ENCODE results near the gene KIF26B.
"Not testable (repeated sequence)": the region's sequence is repeated elsewhere in the genome, so short reads cannot be mapped to it uniquely, and the experiment has no call there.

The KIF26B gene

DNA sequence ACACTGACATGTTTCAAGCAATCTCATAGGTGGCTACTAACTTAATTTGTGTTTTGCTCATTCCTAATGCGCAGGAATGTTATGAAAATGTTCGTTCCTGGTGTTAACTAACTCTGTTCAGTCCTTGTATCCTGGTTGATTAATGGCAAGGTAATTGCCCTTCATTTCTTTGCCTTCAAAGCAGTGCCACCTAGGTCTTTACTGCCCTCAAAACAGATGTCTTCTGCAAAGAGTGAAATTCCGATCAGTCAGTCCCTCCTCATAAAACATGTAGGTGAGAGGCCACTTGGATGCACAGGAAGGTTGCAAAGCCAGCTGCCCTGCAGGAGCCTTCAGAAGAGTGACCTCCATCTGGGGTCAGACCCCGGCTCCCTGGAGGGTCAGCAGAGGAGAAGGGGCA, 179.4 kb downstream of the KIF26B start:
- DNase-seq (ENCODE audit: low read depth) = no peak
- TF ChIP-seq, protein P1, sequence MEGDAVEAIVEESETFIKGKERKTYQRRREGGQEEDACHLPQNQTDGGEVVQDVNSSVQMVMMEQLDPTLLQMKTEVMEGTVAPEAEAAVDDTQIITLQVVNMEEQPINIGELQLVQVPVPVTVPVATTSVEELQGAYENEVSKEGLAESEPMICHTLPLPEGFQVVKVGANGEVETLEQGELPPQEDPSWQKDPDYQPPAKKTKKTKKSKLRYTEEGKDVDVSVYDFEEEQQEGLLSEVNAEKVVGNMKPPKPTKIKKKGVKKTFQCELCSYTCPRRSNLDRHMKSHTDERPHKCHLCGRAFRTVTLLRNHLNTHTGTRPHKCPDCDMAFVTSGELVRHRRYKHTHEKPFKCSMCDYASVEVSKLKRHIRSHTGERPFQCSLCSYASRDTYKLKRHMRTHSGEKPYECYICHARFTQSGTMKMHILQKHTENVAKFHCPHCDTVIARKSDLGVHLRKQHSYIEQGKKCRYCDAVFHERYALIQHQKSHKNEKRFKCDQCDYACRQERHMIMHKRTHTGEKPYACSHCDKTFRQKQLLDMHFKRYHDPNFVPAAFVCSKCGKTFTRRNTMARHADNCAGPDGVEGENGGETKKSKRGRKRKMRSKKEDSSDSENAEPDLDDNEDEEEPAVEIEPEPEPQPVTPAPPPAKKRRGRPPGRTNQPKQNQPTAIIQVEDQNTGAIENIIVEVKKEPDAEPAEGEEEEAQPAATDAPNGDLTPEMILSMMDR (IDR thresholded peaks at IDR 0.05; ENCODE audit: control insufficient read depth, insufficient read depth, low read depth, low read length, missing control alignments) = no peak

DNA sequence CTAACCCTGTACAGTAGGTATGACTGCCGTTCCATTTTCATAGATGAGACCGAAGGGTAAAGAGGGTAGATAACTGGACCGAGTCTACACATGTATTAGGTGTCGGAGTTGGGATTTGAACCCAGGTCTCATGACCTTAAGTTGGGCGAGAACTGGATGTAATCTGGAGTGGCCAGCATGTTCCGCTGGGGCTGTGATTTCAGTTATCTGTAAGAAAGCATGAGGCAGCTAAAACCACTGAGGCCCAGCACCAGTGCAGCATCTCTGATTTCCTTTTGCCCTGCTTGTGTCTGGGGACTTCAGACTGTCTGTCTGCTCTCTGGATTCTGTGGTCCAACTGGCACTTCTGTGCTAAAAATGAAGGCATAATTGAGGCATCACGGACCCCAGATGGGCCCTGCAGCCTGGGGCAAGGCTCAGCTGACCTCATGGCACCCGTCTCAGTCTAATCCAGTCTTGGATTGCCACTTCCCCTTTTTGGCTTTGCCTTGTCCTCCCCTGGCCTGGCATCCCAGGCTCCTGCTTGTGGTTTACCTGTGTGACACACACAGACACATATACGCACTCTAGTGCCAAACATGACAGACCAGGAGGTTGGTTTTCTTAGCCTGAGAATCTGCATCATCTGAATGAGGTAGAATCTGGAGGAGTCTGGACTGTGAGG, 180.2 kb downstream of the KIF26B start:
- no peak overlapping the region for H3K4me3 ChIP-seq (ENCODE audit: control insufficient read depth, low read depth, low read length)
- DNase-seq (ENCODE audit: low read depth) = no peak
- TF ChIP-seq, protein P1 (IDR thresholded peaks at IDR 0.05; ENCODE audit: control insufficient read depth, insufficient read depth, low read depth, low read length, missing control alignments) = no peak

More for the DNA sequence above, 179.4 kb downstream of the KIF26B start:
- no peak overlapping the region for H3K4me3 ChIP-seq (ENCODE audit: control insufficient read depth, low read depth, low read length)

DNA sequence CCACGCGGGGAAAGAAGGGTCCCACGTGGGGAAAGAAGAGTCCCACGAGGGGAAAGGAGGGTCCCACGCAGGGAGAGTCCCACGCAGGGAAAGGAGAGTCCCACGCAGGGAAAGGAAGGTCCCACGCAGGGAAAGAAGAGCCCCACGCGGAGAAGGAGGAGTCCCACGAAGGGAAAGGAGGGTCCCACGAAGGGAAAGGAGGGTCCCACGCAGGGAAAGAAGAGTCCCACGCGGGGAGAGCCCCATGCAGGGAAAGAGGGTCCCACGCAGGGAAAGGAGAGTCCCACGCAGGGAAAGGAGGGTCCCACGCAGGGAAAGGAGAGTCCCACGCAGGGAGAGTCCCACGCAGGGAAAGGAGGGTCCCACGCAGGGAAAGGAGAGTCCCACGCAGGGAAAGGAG, 180.9 kb downstream of the KIF26B start:
- H3K4me3 ChIP-seq (ENCODE audit: control insufficient read depth, low read depth, low read length); DNase-seq (ENCODE audit: low read depth): not testable (repeated sequence)

DNA sequence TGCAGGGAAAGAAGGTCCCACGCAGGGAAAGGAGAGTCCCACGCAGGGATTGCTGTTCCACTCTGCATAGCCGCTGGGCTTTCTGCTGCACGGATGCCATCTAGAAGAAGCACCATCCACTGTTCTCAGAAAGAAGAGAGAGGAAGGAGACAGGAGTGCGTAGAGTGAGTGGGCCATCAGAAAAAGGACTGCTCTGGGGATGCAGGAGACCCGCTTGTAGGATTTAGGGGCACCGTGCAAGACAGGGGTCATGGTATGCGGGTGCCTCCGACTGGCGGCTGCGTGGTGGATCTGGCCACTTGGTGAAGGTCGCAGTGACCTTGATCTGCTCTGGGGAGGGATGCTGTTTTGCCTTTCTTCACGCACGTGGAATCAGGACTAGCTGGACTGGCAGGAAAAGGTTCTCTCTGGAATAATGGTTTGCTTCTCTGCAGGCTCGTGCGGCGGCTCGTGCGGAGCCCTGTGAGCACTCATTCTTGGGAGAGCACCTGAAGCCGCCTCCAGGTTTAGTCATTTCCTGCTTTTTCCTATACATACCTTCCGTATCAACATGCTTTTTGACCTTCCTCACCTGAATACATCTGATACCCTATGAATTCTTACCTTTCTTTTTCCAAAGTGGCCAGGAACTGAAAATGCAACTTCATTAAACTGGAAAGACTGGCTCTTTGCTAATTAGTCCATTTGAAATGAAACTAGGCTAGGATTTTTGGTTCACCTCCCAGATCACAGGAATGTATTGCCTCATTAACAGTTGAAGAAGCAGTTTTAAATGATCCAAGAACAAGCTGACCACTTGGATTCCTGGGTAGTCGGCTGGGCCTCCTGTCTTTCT, 181.6 kb downstream of the KIF26B start:
- TF ChIP-seq, protein P1 (IDR thresholded peaks at IDR 0.05; ENCODE audit: control insufficient read depth, insufficient read depth, low read depth, low read length, missing control alignments) = no peak
- H3K4me3 ChIP-seq (ENCODE audit: control insufficient read depth, low read depth, low read length) = no peak overlapping the region
- no peak for DNase-seq (ENCODE audit: low read depth)

DNA sequence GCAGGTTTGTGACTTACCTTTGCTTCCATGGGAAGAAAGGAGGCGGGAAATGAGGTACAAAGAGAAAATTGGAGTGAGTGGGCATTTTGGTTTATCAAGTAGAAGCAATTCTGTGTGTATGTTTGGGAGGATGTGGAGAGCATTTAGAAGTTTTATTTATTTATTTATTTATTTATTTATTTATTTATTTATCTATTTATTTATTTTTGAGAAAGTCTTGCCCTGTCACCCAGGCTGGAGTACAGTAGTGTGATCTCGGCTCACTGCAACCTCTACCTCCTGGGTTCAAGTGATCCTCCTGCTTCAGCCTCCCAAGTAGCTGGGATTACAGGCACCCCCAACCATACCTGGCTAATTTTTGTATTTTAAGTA, 182.2 kb downstream of the KIF26B start:
- not testable (repeated sequence) for H3K4me3 ChIP-seq (ENCODE audit: control insufficient read depth, low read depth, low read length); DNase-seq (ENCODE audit: low read depth)

DNA sequence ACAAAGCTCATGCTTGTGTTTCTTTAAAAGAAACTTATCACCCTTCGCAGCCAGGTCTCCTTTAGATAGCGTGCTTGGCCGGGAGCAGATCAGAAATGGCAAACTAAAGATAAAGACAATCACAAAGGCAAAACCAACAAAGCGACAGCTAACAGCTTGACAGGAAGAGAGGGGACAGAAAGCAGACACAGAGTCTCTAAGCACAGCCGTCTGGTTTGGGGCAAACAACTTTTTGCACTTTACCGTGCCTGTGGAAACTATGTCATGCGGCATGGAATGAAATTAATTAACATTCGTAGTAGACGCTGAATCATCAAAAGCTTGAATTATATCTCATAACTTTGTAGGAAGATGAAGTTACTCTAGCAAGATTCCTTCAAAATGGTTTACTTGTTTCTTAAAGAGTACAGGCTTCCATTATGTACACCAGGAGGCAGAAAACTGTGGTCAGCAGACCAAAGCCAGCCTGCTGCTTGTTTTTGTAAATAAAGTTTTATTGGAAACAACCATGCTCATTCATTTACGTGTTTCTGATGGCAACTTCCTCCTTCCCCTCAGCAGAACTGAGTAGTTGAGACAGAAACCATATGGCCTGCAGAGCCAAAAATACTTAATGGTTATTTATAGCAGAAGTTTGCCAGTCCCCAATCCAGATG, 183.2 kb downstream of the KIF26B start:
- DNase-seq (ENCODE audit: low read depth) = no peak
- no peak overlapping the region for H3K4me3 ChIP-seq (ENCODE audit: control insufficient read depth, low read depth, low read length)
- TF ChIP-seq, protein P1 (IDR thresholded peaks at IDR 0.05; ENCODE audit: control insufficient read depth, insufficient read depth, low read depth, low read length, missing control alignments) = no peak

DNA sequence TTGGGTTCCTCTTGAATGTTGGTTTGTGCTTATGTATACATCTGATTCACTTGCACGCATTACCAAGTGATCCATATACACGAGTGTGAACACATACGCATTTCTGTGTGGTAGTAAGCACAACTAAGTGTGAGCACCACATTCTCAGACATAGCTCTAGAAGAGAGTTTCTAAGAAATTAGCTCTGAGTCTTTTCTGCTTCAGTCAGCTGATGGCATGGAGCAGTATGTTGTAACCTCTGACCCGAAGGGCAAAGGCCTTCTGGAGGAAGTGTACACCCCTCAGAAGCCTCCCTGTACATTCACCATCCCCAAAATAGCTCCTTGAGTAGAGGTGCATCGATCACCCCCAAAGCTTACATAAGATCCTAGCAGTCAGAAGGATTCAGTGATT, 183.7 kb downstream of the KIF26B start:
- no peak for DNase-seq (ENCODE audit: low read depth)
- TF ChIP-seq, protein P1 (IDR thresholded peaks at IDR 0.05; ENCODE audit: control insufficient read depth, insufficient read depth, low read depth, low read length, missing control alignments) = no peak
- no peak overlapping the region for H3K4me3 ChIP-seq (ENCODE audit: control insufficient read depth, low read depth, low read length)

Measured in AG09309 (cell line).